OCI-LY3 (cell line): ENCODE measurements around the gene DNAJA4.

Experiments used
- H2AFZ ChIP-seq: fragments of 200-600, 300-600 bp; shearing (Covaris generic); 2 replicates; pipeline ENCODE4 v1.6.0; 2014; ENCODE audit warnings: antibody characterized with exemption, low read depth, low read length
- H3K27ac ChIP-seq: fragments of 200-600, 300-600 bp; sonication (generic); 2 replicates; pipeline ENCODE4 v1.5.1; 2014; ENCODE audit warnings: mild to moderate bottlenecking, low read length, moderate library complexity, mixed read lengths
- H3K27me3 ChIP-seq: fragments of 200-600, 300-600 bp; sonication (generic); 2 replicates; pipeline ENCODE4 v1.6.1; 2014; ENCODE audit warnings: low read depth, low read length, mixed read lengths
- H3K36me3 ChIP-seq: fragments of 200-600, 300-600 bp; sonication (generic); replicated peaks from 2 replicates; pipeline ENCODE3; 2014; ENCODE audit warnings: low read depth, low read length, mixed read lengths
- H3K4me1 ChIP-seq: fragments of 300-600, 200-600 bp; sonication (generic); 2 replicates; pipeline ENCODE4 v1.6.1; 2014; ENCODE audit warnings: low read length, mixed read lengths
- H3K4me2 ChIP-seq: fragments of 200-600, 300-600 bp; sonication (generic); 2 replicates; pipeline ENCODE4 v1.6.1; 2014; ENCODE audit warnings: low read length, mixed read lengths
- H3K4me3 ChIP-seq: fragments of 300-600, 200-600 bp; sonication (generic); 2 replicates; pipeline ENCODE4 v1.5.1; 2014; ENCODE audit warnings: antibody characterized with exemption, mild to moderate bottlenecking, low read length, moderate library complexity
- H3K79me2 ChIP-seq: fragments of 300-600, 200-600 bp; shearing (Covaris generic); 2 replicates; pipeline ENCODE4 v1.6.1; 2014; ENCODE audit warnings: mild to moderate bottlenecking, low read length, mixed read lengths
- H3K9ac ChIP-seq: fragments of 300-600, 200-600 bp; shearing (Covaris generic); 2 replicates; pipeline ENCODE4 v1.6.0; 2014; ENCODE audit warnings: mild to moderate bottlenecking, low read length, moderate library complexity
- H3K9me3 ChIP-seq: fragments of 200-600, 300-600 bp; shearing (Covaris generic); 2 replicates; pipeline ENCODE4 v1.6.1; 2014; ENCODE audit warnings: low read length, mixed read lengths; ENCODE audit not compliant: insufficient read depth
- H4K20me1 ChIP-seq: fragments of 200-600, 300-600 bp; sonication (generic); 2 replicates; pipeline ENCODE4 v1.6.1; 2016; ENCODE audit warnings: low read length, mixed read lengths; ENCODE audit not compliant: insufficient read depth
- EZH2phosphoT487 ChIP-seq: fragments of 200-600 bp; shearing (Covaris generic); IDR thresholded peaks from 2 replicates; pipeline ENCODE4 v1.6.1; 2018; ENCODE audit warnings: antibody characterized with exemption, mixed run types, low read depth
- TF ChIP-seq, protein P1 (sequence below): fragments of 200-600, 300-600 bp; sonication (generic); IDR thresholded peaks from 2 replicates; pipeline ENCODE4 v1.5.1; 2014; ENCODE audit warnings: antibody characterized with exemption, low read length, low read depth

DNAJA4 gene

DNA sequence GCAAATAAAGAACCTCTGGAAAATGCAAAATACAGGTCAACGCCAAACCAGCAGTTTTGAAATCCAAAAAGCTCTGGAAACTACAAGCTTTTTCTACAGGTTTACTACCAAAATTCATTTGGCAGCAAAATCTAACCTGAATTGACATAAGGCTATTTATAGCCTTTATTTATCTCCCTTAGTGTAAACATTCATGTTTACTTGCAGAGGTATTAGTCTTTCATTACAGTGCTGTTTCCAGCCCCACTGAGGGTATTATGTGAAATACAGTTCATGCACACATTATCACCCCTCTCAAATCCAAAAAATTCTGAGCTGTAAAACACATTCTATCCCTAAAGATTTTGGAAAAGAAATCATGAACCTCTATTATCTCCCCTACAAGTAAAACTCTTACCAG lies 27.9 kb downstream of the DNAJA4 start:
- Histone ChIP-seq H3K4me2 (no peak overlapping the region), H3K79me2 (peaks cover 13% of the 10 kb centered on the region), H3K27me3 (no peaks in the 10 kb centered on the region), H2AFZ (no peak overlapping the region), H4K20me1 (no peaks in the 10 kb centered on the region), H3K27ac (no peak overlapping the region), H3K36me3 (peaks cover 21% of the 10 kb centered on the region), H3K9me3 (no peaks in the 10 kb centered on the region), H3K9ac (no peak overlapping the region), H3K4me1 (no peaks in the 10 kb centered on the region), H3K4me3 (no peak overlapping the region)
- no peak for TF ChIP-seq EZH2phosphoT487
- TF ChIP-seq, protein P1, sequence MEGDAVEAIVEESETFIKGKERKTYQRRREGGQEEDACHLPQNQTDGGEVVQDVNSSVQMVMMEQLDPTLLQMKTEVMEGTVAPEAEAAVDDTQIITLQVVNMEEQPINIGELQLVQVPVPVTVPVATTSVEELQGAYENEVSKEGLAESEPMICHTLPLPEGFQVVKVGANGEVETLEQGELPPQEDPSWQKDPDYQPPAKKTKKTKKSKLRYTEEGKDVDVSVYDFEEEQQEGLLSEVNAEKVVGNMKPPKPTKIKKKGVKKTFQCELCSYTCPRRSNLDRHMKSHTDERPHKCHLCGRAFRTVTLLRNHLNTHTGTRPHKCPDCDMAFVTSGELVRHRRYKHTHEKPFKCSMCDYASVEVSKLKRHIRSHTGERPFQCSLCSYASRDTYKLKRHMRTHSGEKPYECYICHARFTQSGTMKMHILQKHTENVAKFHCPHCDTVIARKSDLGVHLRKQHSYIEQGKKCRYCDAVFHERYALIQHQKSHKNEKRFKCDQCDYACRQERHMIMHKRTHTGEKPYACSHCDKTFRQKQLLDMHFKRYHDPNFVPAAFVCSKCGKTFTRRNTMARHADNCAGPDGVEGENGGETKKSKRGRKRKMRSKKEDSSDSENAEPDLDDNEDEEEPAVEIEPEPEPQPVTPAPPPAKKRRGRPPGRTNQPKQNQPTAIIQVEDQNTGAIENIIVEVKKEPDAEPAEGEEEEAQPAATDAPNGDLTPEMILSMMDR, result no peak

DNA sequence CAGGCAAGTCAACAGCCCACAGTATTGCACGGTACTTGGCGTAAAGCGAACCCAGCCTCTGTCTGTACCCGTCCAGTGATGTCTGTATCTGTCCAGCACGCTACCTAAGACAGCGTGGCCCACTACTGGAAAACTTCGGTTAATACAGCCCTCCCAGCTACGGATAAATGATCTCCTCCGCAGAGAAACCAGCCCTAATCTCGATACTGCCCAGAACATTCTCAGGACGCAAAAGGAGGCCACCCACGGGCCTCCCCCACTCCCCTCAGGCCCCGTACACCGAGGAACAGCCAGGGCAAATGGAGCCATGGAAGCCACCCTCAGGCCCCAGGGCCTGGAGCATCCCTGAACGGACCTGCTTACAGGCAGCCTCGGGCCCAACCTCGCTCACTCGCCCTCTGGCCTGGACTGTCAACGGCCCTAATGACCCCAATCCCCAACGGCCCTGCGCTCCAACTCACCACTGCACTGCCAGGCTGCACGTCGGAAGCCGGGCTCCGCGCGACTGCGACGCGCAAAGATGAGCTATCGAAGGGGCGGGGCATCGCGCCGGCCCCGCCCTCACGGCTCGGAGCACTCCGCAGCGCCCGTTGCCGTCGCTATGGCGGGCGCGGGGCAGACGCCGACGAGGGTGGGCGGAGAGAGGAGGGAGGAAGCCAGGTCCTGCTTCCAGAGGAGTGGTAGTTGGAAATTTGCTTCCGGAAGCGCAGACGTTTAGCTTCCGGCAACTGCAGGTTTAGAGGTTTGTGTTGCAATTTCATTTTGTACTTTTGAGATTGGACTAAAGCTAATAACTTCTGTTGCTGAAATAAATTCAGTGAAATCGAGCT lies 35.0 kb downstream of the DNAJA4 start, which contains the start of gene SKIC8:
Gene SKIC8, minus strand, starts transcription at position 509 of the 830 bp plus-strand sequence. CDS start 3,923 bp downstream, outside the sequence.
- Histone ChIP-seq H3K27me3 (no peaks in the 10 kb centered on the region), H3K9ac (peak within 1 kb of the TSS; percentile 69), H3K4me2 (peak within 1 kb of the TSS; percentile 94), H2AFZ (peak within 1 kb of the TSS; percentile 80), H3K79me2 (peaks cover 33% of the 10 kb centered on the region), H3K4me1 (peaks cover 32% of the 10 kb centered on the region), H4K20me1 (no peaks in the 10 kb centered on the region), H3K9me3 (no peaks in the 10 kb centered on the region), H3K4me3 (peak within 1 kb of the TSS; percentile 85), H3K36me3 (no peaks in the 10 kb centered on the region), H3K27ac (peak within 1 kb of the TSS; percentile 4; the same call in 1 of the 2 replicates)
- no peak for TF ChIP-seq EZH2phosphoT487
- TF ChIP-seq, protein P1, result no peak

DNA sequence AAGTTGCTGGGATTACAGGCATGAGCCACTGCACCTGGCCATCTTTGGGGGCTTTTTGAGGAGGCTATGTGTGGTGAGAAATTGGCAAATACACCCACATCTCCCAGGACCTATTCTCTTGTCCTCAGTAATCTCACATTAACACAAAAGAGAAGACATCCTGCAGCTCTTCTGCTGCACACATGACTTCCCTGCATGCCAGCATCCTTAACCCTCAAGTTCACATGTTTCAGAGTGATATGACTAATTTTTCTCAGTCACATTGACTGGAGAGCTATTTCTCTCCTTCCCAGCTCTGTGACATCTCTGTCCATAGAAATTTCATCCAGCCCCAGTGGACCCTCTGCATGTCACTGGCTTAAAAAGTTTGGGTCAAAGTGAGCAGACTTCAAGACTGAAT lies 37.0 kb downstream of the DNAJA4 start:
- no peak for TF ChIP-seq EZH2phosphoT487
- TF ChIP-seq, protein P1, result no peak
- H3K4me2 ChIP-seq, result peak overlapping the region; percentile 4; the same call in 1 of the 2 replicates

DNA sequence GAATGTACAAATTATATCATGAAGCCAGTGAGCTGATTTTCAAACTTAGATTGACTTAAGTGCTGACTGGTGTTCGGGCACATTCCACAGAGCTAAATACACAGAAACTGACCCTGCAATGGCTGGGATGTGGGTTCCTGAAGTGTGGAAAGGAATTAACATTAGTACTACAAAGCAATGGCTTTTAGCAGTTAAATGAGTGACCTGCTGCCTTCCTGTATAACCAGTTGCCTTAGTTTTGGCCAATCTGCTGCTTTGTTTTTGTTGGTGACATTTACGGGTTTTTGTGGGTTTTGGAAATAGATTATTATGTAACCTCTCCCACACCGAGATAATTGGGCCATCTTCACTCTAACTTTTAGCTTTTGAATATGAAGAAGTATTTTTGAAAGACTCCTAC lies 37.5 kb downstream of the DNAJA4 start:
- Histone ChIP-seq H3K27ac (no peak overlapping the region), H3K36me3 (no peaks in the 10 kb centered on the region), H3K79me2 (peaks cover 25% of the 10 kb centered on the region), H3K4me2 (peak overlapping the region; percentile 4; the same call in 1 of the 2 replicates), H4K20me1 (no peaks in the 10 kb centered on the region), H3K4me1 (peaks cover 32% of the 10 kb centered on the region), H2AFZ (no peak overlapping the region), H3K9ac (no peak overlapping the region), H3K9me3 (no peaks in the 10 kb centered on the region), H3K4me3 (no peak overlapping the region), H3K27me3 (no peaks in the 10 kb centered on the region)
- TF ChIP-seq, protein P1, result no peak
- TF ChIP-seq EZH2phosphoT487, result no peak

More for the DNA sequence above, 37.0 kb downstream of the DNAJA4 start:
- Histone ChIP-seq H2AFZ (no peak overlapping the region), H3K79me2 (peaks cover 30% of the 10 kb centered on the region), H3K36me3 (no peaks in the 10 kb centered on the region), H4K20me1 (no peaks in the 10 kb centered on the region), H3K4me3 (no peak overlapping the region), H3K9ac (no peak overlapping the region), H3K27me3 (no peaks in the 10 kb centered on the region), H3K27ac (no peak overlapping the region), H3K9me3 (no peaks in the 10 kb centered on the region), H3K4me1 (peaks cover 32% of the 10 kb centered on the region)
